ENCODE measurements around the gene TMEM232. TPM values are rescaled to one million over a fixed set of nuclear protein-coding genes. Genes with fewer than 3 reads are reported as not detected.

The TMEM232 gene
- total RNA-seq, 1 donor from 2014 or later, result 8.1 TPM

- intact Hi-C loops (cut with DNase I), result no loop called here
- ATAC-seq (no peak), DNase-seq (ENCODE audit: low spot score) (no peak)
Observed at GRCh38 chr5:110638970-110639902, 87.2 kb downstream of the TMEM232 start.

DNA sequence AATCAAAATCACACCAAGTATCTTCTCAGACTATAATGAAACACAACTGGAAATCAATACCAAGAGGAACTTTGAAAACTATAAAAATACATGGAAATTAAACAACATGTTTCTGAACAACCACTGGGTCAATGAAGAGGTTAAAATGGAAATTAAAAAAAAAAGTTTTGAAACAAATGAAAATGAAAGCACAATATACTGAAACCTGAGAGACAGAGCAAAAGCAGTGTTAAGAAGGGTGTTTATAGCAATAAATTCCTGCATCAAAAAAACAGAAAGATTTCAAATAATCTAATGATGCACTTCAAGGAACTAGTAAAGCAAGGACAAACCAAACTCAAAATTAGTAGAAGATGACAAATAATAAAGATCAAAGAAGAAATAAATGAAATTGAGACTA is 92.0 kb downstream of the TMEM232 start:
- ATAC-seq (no peak), DNase-seq (ENCODE audit: low spot score) (no peak)
- intact Hi-C loops (cut with DNase I), result no loop called here

- DNase-seq (ENCODE audit: low spot score), result no peak
- intact Hi-C loops (cut with DNase I), result no loop called here
- ATAC-seq, result no peak
Observed at GRCh38 chr5:110631236-110631635, 95.2 kb downstream of the TMEM232 start.

GRCh38 chr5:110630350-110630749 is 96.1 kb downstream of the TMEM232 start:
- intact Hi-C loops (cut with DNase I), result no loop called here
- ATAC-seq (no peak), DNase-seq (ENCODE audit: low spot score) (no peak)

DNA sequence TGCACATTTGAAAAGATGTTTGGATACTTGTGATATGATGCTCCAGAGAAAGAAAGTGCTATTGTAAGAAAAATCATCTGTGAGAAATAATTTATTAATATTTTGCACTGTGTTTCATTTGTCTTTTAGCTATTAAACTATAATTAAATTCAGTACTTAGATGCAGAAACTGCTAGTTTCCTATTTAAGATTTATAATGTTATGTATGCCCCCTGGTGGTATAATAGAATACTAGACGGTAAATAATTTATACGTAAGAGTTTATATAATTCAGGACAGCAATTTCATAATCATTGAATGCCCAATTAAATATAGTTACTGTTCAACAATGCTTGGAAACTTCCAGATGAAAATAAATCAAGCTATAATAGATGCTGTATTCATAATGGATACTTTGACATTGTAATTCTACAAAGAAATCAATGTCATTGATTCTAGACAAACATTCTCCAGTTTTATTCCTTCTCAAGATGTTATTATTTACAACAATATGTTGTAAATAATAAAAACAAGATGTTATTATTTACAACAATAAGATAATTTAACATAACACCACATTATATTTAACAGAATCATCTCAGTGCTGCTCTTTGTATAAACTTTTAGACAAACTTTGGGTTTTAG is 101.0 kb downstream of the TMEM232 start:
- DNase-seq (ENCODE audit: low spot score) (no peak), ATAC-seq (no peak)
- intact Hi-C loops (cut with DNase I), result no loop called here

- DNase-seq (ENCODE audit: low spot score), result no peak
- ATAC-seq, result no peak
- intact Hi-C loops (cut with DNase I), result no loop called here
Observed at GRCh38 chr5:110623874-110624273, 102.6 kb downstream of the TMEM232 start.

- intact Hi-C loops (cut with DNase I), result no loop called here
- ATAC-seq (no peak), DNase-seq (ENCODE audit: low spot score) (no peak)
Observed at GRCh38 chr5:110618941-110619340, 107.5 kb downstream of the TMEM232 start.

DNA sequence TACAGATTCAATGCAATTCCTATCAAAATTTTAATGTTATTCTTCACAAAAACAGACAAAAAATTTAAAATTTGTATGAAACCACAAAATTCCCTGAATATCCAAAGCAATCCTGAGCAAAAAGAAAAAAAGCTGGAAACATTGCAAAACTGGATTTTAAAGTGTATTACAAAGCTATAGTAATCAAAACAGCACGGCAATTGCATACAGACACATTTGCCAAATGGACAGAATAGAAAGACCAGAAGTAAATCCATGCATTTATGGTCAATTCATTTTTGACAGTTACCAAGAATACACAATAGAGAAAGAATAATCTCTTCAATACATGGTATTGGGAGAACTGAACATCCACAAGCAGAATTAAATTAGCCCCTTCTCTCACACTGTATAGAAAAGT is 110.5 kb downstream of the TMEM232 start:
- no peak for DNase-seq (ENCODE audit: low spot score)
- intact Hi-C loops (cut with DNase I), result no loop called here

GRCh38 chr5:110612794-110613247 is 113.7 kb downstream of the TMEM232 start:
- intact Hi-C loops (cut with DNase I), result no loop called here
- no peak for ATAC-seq

More for the DNA sequence above, 110.5 kb downstream of the TMEM232 start:
- ATAC-seq, result no peak

GRCh38 chr5:110611817-110612216 is 114.7 kb downstream of the TMEM232 start:
- ATAC-seq (no peak), DNase-seq (ENCODE audit: low spot score) (no peak)
- intact Hi-C loops (cut with DNase I), result no loop called here

More at GRCh38 chr5:110612794-110613247, 113.7 kb downstream of the TMEM232 start:
- no peak for DNase-seq (ENCODE audit: low spot score)

DNA sequence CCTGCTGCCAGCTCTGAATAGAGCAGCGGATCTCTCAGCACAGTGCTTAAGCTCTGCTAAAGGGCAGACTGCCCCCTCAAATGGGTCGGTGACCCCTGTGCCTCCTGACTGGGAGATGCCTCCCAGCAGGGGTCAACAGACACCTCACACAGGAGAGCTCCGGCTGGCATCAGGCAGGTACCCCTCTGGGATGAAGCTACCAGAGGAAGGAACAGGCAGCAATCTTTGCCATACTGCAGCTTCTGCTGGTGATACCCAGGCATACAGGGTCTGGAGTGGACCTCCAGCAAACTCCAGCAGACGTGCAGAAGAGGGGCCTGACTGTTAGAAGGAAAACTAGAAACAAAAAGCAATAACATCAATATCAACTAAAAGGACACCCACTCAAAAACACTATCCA is 131.6 kb downstream of the TMEM232 start:
- ATAC-seq (no peak), DNase-seq (ENCODE audit: low spot score) (no peak)
- intact Hi-C loops (cut with DNase I), result no loop called here

DNA sequence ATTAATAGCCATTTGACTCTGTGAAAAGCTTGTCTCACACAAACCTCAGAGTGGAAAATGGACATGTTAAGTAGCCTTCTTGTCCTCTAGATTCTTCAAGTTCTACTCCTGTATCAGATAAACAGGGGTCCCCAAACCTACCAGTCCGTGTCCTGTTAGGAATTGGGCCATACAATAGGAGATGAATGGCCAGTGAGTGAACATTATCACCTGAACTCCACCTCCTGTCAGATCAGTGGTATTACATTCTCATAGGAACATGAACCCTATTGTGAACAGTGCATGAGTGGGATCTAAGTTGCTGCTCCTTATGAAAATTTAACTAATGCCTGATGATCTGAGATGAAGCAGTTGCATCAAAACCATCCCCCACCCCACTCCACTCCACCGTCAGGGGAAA is 136.3 kb downstream of the TMEM232 start:
- ATAC-seq (peak; percentile 26), DNase-seq (ENCODE audit: low spot score) (no peak)
- intact Hi-C loops (cut with DNase I), result no loop called here

- intact Hi-C loops (cut with DNase I), result no loop called here
- ATAC-seq (no peak), DNase-seq (ENCODE audit: low spot score) (no peak)
Observed at GRCh38 chr5:110588286-110588980, 138.0 kb downstream of the TMEM232 start.

DNA sequence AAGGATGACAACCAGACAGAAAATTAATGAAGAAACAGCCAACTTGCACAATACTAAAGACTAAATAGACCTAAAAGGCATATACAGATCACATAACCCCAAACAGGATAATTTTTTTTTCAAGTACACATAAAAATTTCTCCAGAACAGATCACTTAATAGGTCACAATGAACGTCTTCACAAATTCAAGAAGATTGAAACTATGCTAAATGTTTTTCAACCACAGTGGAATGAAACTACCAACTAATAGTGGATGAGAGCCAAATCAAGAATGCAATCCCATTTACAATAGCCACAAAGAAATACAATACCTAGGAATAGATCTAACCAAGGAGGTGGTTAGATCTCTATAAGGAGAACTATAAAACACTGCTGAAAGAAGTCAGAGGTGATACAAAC is 145.8 kb downstream of the TMEM232 start:
- DNase-seq (ENCODE audit: low spot score), result no peak
- intact Hi-C loops (cut with DNase I), result no loop called here
- ATAC-seq, result no peak

DNA sequence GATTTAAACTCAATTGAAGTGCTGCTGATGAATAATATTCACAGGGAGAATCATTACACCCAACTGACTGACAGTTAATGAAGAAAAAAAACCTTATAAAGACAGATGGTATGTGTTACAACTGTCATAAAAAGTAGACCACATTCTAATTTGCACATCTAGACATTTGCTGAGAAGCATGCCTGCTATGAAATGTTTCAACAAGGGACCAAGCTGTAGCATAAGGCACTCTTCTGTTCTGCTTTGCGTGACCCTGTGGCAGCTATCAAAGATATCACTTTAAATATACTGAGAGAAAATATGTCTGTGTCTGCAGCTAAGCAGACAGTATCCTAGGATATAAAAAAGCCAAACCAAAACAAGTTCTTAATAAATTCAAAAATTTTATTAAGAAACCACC is 153.7 kb downstream of the TMEM232 start:
- DNase-seq (ENCODE audit: low spot score), result no peak
- ATAC-seq, result no peak
- intact Hi-C loops (cut with DNase I), result no loop called here

GRCh38 chr5:110562191-110562590 is 164.3 kb downstream of the TMEM232 start:
- ATAC-seq (no peak), DNase-seq (ENCODE audit: low spot score) (no peak)
- intact Hi-C loops (cut with DNase I), result no loop called here

GRCh38 chr5:110561510-110561909 is 165.0 kb downstream of the TMEM232 start:
- DNase-seq (ENCODE audit: low spot score) (no peak), ATAC-seq (no peak)
- intact Hi-C loops (cut with DNase I), result no loop called here

GRCh38 chr5:110549301-110549700 is 177.2 kb downstream of the TMEM232 start:
- intact Hi-C loops (cut with DNase I), result no loop called here
- ATAC-seq, result no peak
- no peak for DNase-seq (ENCODE audit: low spot score)

DNA sequence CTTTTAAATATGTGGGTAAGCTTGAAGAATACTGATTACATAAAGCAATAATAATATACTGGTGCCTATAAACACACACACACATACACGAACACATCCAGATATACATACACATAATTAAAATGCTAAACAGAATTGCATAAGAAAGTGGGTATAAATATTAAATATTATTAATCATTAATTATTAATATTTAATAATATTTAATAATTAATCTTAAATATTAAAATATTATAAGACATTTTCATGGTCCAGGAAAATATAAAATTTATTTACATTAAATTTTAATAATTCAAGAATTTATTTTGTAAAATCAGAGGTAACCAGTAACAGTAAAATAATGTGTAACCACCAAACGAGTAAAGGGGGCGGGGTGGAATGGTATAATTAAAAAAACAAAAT is 178.3 kb downstream of the TMEM232 start:
- ATAC-seq (no peak), DNase-seq (ENCODE audit: low spot score) (no peak)
- intact Hi-C loops (cut with DNase I), result no loop called here

GRCh38 chr5:110547495-110547894 is 179.0 kb downstream of the TMEM232 start:
- no peak for DNase-seq (ENCODE audit: low spot score)
- ATAC-seq, result no peak
- intact Hi-C loops (cut with DNase I), result no loop called here

Measured in sciatic nerve (tissue), 2 donors.